ENCODE measurements around the gene CFAP91. TPM values are rescaled to one million over a fixed set of nuclear protein-coding genes. Genes with fewer than 3 reads are reported as not detected.
A peak's percentile ranks its signal among the peaks of the same experiment; 100 is the strongest.

The CFAP91 gene
- total RNA-seq, 2 donors from 2014 or later = 0.57 to 0.61 TPM

GRCh38 chr3:119681279-119681678, 21.5 kb upstream of the CFAP91 start:
- no peak overlapping the region for H3K4me3 ChIP-seq
- H3K9me3 ChIP-seq = no peaks in the 10 kb centered on the region
- no peak for DNase-seq
- H3K4me1 ChIP-seq = peaks cover 1% of the 10 kb centered on the region
- no peak for TF ChIP-seq CTCF (IDR thresholded peaks at IDR 0.05)
- intact Hi-C loops (cut with DNase I) = loop anchor here (10.0 kb wide), 1 partner anchor 406 kb away; no protein-coding TSS in a partner anchor
- H3K9ac ChIP-seq (ENCODE audit: low read depth in 2 of 2, low read length in 2 of 2) = no peak overlapping the region
- H3K36me3 ChIP-seq = no peaks in the 10 kb centered on the region
- no peaks in the 10 kb centered on the region for H3K27me3 ChIP-seq
- no peak overlapping the region for H3K27ac ChIP-seq

- no peak overlapping the region for H3K27ac ChIP-seq
- no peaks in the 10 kb centered on the region for H3K36me3 ChIP-seq
- H3K9me3 ChIP-seq = no peaks in the 10 kb centered on the region
- H3K27me3 ChIP-seq = no peaks in the 10 kb centered on the region
- H3K4me3 ChIP-seq = no peak overlapping the region
- H3K9ac ChIP-seq (ENCODE audit: low read depth in 2 of 2, low read length in 2 of 2) = no peak overlapping the region
- no peaks in the 10 kb centered on the region for H3K4me1 ChIP-seq
- no peak for TF ChIP-seq CTCF (IDR thresholded peaks at IDR 0.05)
- DNase-seq = no peak
- intact Hi-C loops (cut with DNase I) = loop anchor here (10.0 kb wide), 1 partner anchor 409 kb away; no protein-coding TSS in a partner anchor
Observed at GRCh38 chr3:119683421-119683820, 19.4 kb upstream of the CFAP91 start.

- peak; percentile 51 for TF ChIP-seq CTCF (IDR thresholded peaks at IDR 0.05)
- no peaks in the 10 kb centered on the region for H3K27me3 ChIP-seq
- no peak overlapping the region for H3K27ac ChIP-seq
- no peak overlapping the region for H3K9ac ChIP-seq (ENCODE audit: low read depth in 2 of 2, low read length in 2 of 2)
- H3K9me3 ChIP-seq = no peaks in the 10 kb centered on the region
- H3K36me3 ChIP-seq = no peaks in the 10 kb centered on the region
- H3K4me1 ChIP-seq = no peaks in the 10 kb centered on the region
- intact Hi-C loops (cut with DNase I) = no loop called here
- H3K4me3 ChIP-seq = no peak overlapping the region
- no peak for DNase-seq
Observed at GRCh38 chr3:119690043-119690656, 12.7 kb upstream of the CFAP91 start.

GRCh38 chr3:119695480-119695879, 7.3 kb upstream of the CFAP91 start:
- H3K9me3 ChIP-seq = no peaks in the 10 kb centered on the region
- H3K27me3 ChIP-seq = no peaks in the 10 kb centered on the region
- no peak overlapping the region for H3K4me3 ChIP-seq
- no peaks in the 10 kb centered on the region for H3K36me3 ChIP-seq
- H3K4me1 ChIP-seq = no peaks in the 10 kb centered on the region
- no peak overlapping the region for H3K27ac ChIP-seq
- no peak for DNase-seq
- intact Hi-C loops (cut with DNase I) = no loop called here
- no peak for TF ChIP-seq CTCF (IDR thresholded peaks at IDR 0.05)
- H3K9ac ChIP-seq (ENCODE audit: low read depth in 2 of 2, low read length in 2 of 2) = no peak overlapping the region

GRCh38 chr3:119697394-119697793, 5.4 kb upstream of the CFAP91 start:
- no peak for DNase-seq
- Histone ChIP-seq H3K4me3 (no peak overlapping the region), H3K9me3 (no peaks in the 10 kb centered on the region), H3K27ac (no peak overlapping the region), H3K27me3 (no peaks in the 10 kb centered on the region), H3K36me3 (no peaks in the 10 kb centered on the region), H3K9ac (ENCODE audit: low read depth in 2 of 2, low read length in 2 of 2) (no peak overlapping the region), H3K4me1 (no peaks in the 10 kb centered on the region)
- no peak for TF ChIP-seq CTCF (IDR thresholded peaks at IDR 0.05)
- intact Hi-C loops (cut with DNase I) = no loop called here
